HG02970 (cell line): ENCODE measurements around the gene KLHL29.
"Not testable (repeated sequence)": the region's sequence is repeated elsewhere in the genome, so short reads cannot be mapped to it uniquely, and the experiment has no call there.

ENCODE experiments used
- ATAC-seq: cut with Tn5 transposase; IDR thresholded peaks from one replicate; pipeline ENCODE4 v1.9.1; 2021; ENCODE audit warnings: mild to moderate bottlenecking, moderate library complexity, moderate number of reproducible peaks; ENCODE audit not compliant: unreplicated experiment, low FRiP score

KLHL29 gene

DNA sequence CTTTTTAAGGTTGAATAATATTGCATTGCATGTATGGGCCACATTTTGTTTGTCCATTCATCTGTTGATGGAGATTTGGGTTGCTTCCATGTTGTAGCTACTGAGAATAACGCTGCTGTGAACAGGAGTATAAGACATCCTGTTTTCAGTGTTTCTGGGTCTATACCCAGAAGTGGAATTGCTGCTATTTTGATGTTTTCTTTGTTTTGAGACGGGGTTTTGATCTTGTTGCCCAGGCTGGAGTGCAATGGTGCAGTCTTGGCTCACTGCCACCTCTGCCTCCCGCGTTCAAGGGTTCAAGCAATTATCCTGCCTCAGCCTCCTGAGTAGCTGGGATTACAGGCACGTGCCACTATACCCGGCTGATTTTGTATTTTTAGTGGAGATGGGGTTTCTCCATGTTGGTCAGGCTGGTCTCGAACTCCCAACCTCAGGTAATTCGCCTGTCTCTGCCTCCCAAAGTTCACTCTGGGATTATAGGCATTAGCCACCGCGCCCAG lies 6.3 kb downstream of the KLHL29 start:
- ATAC-seq, result not testable (repeated sequence)

DNA sequence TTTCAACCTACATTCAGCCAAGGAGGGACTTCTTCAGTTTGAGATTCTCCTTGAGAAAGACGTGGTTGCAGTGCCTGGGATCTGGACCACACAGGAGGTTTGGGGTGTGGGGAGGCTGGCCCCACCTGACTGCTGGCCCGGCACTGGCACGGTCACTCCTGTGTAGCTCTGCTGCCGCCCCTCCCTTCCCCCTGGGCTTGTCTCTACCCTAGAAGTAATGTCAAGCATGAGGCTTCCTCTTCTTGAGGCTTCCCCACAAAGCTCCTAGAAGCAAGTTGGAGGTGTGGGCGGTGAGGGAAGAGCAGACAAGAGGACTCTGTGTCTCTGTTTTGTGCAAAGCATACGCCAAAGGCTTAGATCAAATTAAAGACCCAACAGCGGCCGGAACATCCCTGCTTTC lies 8.7 kb downstream of the KLHL29 start:
- ATAC-seq, result no peak

DNA sequence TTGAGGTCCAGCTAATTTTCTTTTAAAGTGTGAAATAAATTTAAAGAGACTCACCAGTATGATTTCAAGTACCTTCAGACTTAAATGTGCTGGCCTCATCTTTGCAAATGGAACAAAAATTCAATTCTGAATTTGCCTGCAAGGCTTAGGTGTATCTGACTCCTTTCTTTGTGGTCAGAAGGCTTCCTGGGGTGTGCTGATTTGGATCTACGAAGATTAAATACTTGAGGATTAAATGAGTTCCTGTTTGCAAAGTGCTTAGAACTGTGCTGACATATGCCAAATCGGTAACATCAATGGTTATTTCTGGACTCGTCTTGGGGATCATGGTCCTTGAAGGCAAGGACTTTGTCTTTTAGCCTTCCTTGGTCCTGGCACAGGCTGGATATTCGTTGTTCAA lies 9.7 kb downstream of the KLHL29 start:
- ATAC-seq, result no peak

DNA sequence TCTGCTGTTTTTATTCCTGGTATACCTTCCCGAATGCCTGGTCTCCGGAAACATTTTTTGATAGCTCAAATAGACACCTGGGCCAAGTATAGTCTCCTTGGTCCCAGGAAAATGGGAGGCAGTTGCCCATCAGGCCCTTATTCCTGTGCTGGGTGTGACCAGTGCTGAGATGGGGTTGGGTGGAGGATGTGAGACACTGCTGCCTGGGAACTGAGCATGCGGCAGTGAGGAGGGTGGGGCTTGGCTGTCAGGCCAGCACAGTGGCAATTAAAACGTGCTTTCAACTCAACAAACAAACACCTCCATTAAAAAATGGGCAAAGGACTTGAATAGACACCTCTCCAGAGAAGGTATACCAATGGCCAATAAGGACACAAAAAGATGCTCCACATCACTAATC lies 12.5 kb downstream of the KLHL29 start:
- no peak for ATAC-seq

DNA sequence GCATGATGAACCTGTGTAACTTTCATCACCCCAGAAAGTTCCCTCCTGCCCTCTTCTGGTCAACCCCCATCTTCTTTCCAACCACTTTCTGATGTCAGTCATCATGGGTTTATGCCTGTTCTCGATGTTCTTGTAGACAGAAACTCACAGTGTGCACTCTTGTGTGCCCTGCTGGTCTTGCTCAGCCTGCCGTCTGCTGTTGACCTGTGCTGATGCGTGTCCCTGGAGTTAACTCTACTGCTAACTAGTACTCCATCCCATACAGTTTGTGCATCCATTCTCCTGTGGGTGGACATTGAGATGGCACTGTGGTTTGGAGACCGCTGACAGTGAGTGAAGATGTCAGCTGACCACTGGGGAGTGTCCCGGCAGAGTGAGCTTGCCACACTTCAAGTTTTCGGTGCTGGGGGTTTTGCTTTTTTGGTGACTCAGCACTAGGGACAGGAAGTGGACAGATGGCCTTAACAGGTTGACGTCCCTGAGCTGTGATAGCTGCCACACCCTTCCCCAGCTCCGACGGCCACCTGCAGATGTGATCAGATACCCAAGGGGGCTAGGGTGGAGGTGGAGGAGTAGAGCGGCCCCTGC lies 14.8 kb downstream of the KLHL29 start:
- peak; percentile 49 for ATAC-seq

DNA sequence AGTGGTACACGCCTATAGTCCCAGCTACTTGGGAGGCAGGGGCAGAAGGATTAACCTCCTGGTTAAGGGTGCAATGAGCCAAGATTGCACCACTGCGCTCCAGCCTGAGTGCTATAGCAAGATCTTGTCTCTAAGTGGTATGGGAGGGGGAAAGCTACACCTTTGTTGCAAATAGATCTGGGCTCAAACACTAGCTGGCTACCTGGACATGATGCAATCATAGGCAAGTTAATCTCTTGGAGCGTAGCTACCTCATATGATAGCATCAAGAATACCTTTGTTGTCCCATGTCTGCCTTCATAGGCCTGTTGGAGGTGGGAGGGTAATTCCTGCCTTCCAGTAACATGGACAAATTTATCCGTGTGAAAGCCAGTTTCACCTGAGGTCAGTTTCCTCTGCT lies 15.7 kb downstream of the KLHL29 start:
- ATAC-seq, result no peak

DNA sequence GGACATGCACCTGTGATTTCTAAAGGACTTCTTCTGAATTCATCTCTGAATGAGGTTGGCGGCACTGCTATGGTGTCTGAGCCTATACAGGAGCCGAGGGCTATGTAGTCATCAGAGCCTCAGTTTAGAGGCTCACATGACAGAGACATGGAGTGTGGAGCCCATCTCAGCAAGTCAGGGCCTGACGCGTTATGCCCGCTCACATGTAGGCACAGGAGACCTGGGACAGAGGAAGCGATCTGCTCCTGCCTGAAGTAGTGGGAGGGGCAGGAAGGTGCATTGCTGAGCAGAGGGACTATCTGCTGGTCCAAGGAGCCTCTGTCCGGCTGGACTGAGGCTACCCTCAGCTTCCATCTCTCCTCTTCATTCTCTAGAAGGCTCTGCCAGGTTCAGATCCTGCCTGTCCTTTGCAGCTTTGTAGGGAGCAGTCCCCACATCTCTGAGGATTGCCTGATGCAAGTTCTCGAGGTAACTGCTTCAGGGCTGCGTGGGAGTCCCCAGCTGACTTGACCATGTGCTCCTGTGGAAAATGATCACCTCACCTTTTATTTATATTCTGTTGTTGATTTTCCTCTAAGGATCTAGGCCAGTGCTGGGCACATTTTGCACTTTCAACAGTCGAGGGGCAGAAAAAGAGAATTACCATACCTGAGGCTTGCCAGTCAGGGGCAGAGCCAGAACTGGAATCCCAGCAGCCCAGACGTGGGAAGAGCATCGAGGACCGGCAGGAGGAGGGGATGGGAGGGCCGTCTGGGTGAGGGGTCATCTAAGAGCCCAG lies 16.6 kb downstream of the KLHL29 start:
- no peak for ATAC-seq

DNA sequence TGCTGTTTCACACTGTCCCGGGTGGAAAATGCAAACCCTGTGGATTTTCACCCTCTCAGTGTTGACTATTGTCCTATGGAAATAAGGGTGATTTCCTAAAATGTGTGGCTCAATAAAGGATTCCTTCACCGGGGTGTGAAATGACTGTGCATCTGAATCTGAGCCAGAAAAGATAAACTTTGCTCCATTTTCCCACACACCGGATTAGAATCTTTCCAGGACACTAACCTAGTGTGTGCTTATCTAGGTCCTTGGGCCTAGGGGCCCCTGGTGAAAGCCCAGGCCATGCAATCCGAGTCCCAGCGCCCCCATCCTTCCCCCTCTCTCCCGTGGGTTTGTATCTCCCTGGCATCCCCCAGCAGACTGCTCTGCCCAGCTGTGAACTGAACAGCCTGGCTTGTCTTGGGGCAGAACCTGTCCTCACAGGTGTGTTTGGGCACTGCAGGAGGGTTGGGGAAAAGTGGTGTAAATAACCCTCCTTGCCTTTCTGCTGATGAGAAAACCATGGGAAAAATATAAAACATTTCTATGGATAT lies 17.3 kb downstream of the KLHL29 start:
- ATAC-seq, result no peak

DNA sequence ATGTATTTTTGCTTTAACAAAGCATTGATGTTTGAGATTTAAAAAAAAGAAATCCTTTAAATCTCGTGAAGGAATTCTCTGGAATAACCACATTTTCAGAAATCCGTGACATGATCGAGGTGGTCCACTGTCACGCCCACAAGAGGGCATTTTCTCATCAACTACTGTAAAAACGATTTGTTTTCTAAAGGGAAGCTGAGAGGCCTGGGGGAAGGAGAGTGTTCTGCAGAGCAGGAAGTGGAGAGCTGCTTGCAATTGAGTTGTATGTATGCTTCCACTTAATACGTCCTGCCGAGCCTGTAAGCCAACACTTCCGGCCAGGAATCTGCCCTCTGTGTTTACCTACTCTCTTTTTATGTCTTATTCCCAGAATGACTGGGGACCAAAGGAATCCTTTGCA lies 19.4 kb downstream of the KLHL29 start:
- no peak for ATAC-seq

DNA sequence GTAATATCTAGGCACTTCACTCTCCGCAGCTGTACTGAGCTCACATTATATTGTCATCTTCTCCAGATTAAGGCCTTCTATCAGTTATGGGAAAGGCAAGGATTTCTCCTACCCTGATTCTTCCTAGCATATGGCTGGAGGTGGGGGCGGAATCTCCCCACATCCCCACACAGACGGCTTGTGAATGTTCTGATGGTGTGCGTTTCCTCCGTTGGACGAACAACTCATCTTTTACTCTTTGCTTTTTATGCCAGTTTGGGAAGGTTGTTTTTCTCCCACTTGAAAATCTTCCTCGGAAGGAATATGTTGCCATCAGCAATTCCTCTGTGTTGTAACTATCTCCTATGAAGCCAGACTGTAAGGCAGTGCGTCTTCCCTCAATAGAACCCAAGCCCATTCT lies 24.3 kb downstream of the KLHL29 start:
- ATAC-seq, result no peak

DNA sequence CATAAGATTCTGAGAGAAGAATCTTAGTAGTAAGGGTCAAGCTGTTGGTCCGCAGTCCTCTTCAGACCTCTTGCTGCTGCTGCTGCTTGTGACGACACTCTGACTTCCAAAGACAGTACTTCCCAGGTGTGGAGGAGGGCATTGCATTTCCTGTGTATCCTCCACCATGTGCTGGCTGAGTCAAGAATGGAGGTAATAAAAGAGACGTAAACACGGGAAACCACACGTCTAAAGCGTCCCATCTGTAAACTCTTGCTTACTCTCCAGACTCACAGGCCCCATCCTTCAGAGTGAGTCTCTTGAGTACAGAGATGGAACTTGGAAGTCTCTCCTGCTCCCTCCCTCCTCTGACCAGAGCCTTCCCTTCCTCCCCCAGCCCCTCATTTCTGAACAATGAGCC lies 25.6 kb downstream of the KLHL29 start:
- ATAC-seq, result no peak

DNA sequence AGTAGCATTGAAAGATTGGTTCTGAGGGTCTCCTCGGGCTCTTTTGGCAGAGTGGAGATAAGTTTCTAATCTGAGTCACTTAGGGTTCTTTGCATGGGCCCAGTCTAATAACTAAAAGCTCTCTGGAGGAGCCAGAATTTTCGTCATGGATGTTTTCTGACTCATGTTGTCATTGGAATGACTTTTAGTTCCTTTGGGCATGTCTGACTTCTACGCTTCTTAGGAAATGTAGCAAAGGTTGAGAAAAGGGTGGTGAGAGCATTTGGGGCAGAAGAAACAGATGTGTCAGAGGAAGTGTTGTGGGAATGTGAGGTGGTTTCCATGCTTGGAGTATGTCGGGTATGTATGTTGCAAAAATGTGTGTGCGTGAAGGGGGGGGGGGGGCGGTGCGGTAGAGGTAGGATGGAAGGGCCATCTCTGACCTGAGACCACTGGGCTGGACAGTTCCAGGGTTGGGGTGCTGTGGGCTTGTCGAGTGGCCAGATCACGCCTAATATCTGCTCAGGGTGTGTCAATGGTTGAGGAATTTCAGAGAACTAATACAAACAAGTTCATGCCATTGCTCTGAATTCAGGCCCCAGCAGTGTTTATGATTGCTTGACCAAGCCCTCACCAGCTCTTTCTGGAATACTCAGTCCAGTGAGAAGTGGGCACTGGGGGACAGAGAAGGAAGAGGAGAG lies 26.9 kb downstream of the KLHL29 start:
- no peak for ATAC-seq

DNA sequence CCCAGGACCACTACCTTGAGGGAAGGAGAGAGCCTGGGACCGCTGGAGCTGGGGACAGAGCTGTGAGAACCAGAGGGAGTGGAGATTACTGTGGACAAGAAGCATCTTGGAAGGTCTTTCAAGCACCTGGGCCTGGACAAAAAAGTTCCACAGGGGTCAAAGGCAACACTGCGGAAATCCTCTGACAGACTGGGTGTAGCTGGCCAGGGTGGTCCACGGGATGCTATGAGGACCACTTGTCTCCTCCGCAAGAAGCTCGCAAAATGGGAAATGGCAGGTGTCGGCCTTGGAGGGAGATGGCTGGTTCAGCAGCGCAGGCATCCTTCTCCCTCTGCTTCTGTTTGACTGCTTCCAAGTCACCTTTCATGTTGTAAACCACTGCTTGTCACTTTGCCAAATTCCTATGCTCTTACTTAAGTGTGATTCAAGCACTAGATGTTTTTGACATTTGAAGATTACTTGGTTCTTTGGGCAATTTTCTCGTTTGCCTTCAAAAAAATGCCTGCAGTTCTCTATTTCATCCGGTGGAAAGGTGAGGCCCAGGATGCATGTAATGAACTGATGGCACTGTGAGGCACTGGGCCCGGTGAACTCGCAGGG lies 27.7 kb downstream of the KLHL29 start:
- ATAC-seq, result no peak

DNA sequence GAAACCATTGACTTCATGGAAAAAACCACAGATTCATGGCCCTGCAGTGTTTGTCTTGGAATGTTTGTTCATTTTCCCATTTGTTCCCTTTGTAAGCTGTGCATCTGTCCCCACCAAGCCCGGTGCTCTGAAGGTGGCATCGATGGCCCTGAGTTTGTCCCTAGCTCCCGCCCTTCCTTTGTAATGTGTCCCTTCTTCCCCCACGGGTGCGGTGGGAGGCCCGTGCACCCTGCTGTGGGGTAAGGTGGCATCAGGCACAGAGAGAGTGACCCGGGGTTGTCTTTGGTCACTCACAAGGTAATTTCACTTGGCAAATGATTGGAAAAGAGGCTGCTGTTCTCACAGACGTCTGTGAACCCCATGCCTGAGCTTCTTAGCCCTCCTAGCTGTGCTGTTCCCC lies 28.7 kb downstream of the KLHL29 start:
- ATAC-seq, result no peak

DNA sequence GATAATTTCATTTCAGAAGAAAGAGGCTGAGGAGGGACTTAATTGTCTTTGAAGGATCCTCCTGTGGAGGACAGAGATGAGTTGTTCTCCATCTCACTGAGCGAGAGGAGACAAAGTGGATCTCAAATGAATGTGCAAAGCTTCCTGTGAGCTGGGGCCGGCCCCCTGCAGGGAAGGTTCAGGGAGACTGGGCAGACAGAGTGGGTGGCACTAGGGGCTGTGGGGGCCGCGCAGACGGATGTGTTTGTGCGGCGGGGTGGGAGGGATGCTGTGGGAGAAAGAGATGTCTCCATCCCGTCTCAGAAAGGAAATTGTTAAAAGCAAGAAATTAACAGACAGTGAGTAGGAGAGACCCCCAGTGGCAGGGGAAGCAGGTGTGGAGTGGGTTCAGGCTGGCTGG lies 29.1 kb downstream of the KLHL29 start:
- no peak for ATAC-seq

DNA sequence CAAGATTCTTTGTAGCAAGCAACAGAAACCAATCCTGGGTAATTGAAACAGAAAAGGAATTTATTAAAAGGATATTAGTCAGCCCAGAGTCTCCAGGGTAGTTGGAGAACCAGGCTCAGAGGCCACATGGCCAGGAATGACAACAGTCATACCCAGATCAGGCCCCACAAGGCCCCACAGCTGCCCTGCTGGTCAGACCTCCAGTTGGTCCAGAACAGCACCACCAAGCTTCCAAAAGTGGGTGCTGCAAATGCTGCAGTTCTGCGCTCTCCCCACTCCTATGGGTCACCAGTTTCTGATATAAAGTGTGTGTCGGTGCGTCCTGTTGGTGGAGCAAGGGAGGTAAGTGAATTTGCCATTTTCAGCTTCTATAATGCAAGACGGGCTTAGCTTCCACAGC lies 29.9 kb downstream of the KLHL29 start:
- ATAC-seq, result no peak

DNA sequence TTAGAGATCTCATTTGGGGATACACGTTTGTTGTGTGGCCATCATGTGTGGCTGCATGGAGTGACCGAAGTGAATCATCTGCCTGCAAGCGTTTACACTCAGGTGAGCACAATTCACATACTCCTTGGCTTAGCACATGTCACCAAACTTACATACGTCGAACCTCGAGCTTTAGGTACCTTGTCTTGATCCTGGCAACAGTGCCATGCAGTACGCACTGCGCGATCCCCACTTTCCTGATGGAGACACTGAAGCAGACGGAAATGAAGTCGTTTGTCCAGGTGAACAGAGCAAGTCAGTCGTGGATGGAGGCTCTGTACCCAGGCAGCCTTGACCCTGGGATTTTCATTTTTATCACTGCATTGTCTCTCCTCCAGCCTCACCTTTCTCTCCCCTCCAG lies 32.3 kb downstream of the KLHL29 start:
- no peak for ATAC-seq

DNA sequence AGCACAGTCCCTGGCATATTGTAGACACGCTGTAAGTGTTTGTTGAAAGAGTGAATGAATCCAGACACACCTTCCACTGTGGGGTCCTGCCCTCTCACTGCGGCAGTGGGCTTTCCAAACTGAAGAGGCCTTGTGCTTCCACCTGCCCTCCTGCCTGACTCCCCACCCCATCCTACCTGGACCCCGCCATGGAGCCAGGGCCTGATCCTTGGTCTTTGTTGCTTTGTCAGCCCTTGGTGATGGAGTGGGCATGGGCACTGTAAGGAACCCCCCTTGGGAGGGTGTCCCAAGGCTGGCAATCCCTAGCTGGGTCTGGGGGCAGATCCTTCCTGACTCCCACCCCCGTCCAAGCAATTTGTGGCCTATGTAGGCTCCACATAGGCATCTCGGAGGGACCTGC lies 33.1 kb downstream of the KLHL29 start:
- ATAC-seq, result no peak

DNA sequence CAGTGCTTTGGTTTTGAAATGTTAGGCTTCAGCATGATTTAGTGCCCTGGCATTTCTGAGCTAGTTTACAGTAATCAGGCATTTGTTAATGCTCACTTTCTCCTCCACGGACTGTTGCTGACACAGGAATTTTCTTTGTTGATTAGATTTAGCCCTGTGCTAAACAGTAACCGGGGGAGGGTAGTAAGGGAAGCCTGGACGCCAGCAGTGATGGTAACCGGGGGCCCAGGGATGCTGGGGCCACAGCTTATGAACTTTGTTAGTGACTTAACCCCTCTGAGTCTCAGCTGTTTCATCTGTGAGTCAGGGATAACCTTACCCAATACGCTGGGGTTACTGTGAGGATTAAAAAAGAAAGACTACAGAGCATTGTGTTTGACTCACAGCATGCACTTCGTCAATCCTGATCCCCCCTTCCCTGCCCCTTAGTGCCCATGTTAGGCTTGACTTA lies 33.5 kb downstream of the KLHL29 start:
- no peak for ATAC-seq

DNA sequence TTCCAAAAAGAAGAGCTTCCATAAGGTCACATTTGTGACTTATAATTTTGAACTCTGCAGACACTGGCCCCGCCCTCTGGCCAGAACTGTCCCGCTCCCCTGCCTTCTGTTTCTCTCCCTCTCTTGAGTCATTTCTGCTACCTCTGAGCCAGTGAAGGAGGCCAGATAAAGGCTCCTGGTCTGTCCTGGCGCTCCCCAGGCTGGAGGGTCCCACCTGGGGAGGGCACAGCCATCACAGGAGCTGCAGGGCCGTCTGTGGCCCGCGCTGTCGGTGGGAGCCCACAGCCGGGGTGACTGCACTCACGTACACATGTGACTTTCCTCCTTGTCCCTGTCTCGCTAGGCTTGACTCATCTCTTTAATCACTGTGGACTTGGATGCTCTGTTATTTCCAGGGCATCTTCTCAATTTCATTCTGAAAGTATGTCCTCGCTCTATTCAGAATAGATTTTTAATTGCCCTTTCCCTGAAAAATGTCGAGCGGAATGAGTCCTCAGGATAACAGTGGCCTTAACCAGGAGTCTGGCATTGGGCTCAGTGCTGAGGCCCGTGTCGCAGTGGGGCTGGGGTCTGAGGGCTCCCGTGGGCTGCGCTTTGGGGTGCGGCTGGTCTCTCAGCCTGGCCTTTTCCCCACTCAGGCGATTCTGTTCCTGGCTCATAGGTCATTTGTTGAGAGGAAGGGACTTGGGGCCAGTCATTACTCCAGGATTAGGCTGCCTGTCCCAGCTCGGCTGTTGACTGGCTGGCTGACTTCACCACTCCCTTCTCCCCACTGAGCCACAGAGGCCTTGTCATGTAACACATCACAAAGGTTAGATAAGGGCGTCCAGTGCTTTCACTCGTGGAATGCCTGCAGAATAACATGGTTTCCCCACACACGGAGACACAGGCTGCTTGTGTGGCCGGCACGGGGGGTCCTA lies 34.5 kb downstream of the KLHL29 start:
- no peak for ATAC-seq
